DND-41 (cell line): ENCODE results near the gene PACRG.

Experiments
- EZH2 ChIP-seq: IDR thresholded peaks from 3 replicates; pipeline ENCODE4 v1.6.1; 2012; ENCODE audit warnings: borderline replicate concordance, low read depth, mild to moderate bottlenecking, moderate library complexity, low read length, inconsistent platforms; ENCODE audit not compliant: severe bottlenecking
- TF ChIP-seq, protein P1 (sequence below): IDR thresholded peaks from 2 replicates; pipeline ENCODE4 v1.5.1; 2012; ENCODE audit warnings: borderline replicate concordance, low read length, moderate library complexity, mild to moderate bottlenecking; ENCODE audit not compliant: poor library complexity, severe bottlenecking; ENCODE audit errors: extremely low read depth

DNA sequence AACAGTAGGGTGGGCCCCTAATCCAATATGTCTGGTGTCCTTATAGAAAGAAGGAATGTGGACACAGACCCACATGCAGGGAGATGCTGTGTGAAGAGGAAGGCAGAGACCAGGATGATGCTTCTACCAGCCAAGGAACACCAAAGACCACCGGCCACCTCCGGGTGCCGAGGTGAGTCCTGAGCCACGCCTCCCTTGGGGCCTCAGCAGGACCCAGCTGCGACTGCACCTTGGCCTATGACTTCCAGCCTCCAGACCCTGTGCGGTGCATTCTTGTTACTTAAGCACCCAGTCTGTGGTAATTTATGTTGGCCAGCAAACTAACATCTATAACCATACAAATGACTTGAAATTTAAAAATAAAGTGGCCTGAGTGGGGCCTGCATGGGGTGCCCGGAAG, 607.3 kb downstream of the PACRG start:
- TF ChIP-seq, protein P1, sequence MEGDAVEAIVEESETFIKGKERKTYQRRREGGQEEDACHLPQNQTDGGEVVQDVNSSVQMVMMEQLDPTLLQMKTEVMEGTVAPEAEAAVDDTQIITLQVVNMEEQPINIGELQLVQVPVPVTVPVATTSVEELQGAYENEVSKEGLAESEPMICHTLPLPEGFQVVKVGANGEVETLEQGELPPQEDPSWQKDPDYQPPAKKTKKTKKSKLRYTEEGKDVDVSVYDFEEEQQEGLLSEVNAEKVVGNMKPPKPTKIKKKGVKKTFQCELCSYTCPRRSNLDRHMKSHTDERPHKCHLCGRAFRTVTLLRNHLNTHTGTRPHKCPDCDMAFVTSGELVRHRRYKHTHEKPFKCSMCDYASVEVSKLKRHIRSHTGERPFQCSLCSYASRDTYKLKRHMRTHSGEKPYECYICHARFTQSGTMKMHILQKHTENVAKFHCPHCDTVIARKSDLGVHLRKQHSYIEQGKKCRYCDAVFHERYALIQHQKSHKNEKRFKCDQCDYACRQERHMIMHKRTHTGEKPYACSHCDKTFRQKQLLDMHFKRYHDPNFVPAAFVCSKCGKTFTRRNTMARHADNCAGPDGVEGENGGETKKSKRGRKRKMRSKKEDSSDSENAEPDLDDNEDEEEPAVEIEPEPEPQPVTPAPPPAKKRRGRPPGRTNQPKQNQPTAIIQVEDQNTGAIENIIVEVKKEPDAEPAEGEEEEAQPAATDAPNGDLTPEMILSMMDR, result no peak
- TF ChIP-seq EZH2, result no peak
